Daoy (cell line): ENCODE measurements around the gene TMEM37. TPM values are rescaled to one million over a fixed set of nuclear protein-coding genes. Genes with fewer than 3 reads are reported as not detected.
"Not testable (repeated sequence)": the region's sequence is repeated elsewhere in the genome, so short reads cannot be mapped to it uniquely, and the experiment has no call there.

ENCODE experiments used
- DNase-seq: peaks from one replicate; pipeline ENCODE4 v3.0.0-alpha.2; 2015; ENCODE audit warnings: low read depth
- total RNA-seq: library from RNA; depleted of rRNA; stranded (reverse); fragments of >200 nt; shearing (Covaris generic); gene quantifications from 2 replicates; pipeline ENCODE4 v1.2.3, GENCODE V29; 2014; rRNA removed

Gene TMEM37
- total RNA-seq = not detected in 2 replicates

- peak; percentile 78 for DNase-seq
Measured at GRCh38 chr2:119431155-119431975, at the start of gene TMEM37. Gene TMEM37 (plus strand): TSS chr2:119431854. CDS start chr2:119431904, 50 bp downstream.

- DNase-seq = no peak
Measured at GRCh38 chr2:119383410-119384140, 48.1 kb upstream of the TMEM37 start.

GRCh38 chr2:119384971-119385370, 46.7 kb upstream of the TMEM37 start:
- no peak for DNase-seq

GRCh38 chr2:119385466-119385865, 46.2 kb upstream of the TMEM37 start:
- DNase-seq = no peak

GRCh38 chr2:119387381-119388129, 44.1 kb upstream of the TMEM37 start:
- DNase-seq = peak; percentile 52

- peak; percentile 67 for DNase-seq
Measured at GRCh38 chr2:119389615-119390306, 41.9 kb upstream of the TMEM37 start.

- DNase-seq = no peak
Measured at GRCh38 chr2:119393971-119394748, 37.5 kb upstream of the TMEM37 start.

- DNase-seq = no peak
Measured at GRCh38 chr2:119397196-119397595, 34.5 kb upstream of the TMEM37 start.

GRCh38 chr2:119402106-119402505, 29.5 kb upstream of the TMEM37 start:
- DNase-seq = no peak

GRCh38 chr2:119402645-119403560, 28.8 kb upstream of the TMEM37 start:
- DNase-seq = no peak

- not testable (repeated sequence) for DNase-seq
Measured at GRCh38 chr2:119403618-119404017, 28.0 kb upstream of the TMEM37 start.

GRCh38 chr2:119405151-119405550, 26.5 kb upstream of the TMEM37 start:
- DNase-seq = no peak

GRCh38 chr2:119407430-119408220, 24.0 kb upstream of the TMEM37 start:
- peak; percentile 51 for DNase-seq

- no peak for DNase-seq
Measured at GRCh38 chr2:119408221-119408619, 23.4 kb upstream of the TMEM37 start.

GRCh38 chr2:119409506-119409905, 22.1 kb upstream of the TMEM37 start:
- no peak for DNase-seq

GRCh38 chr2:119414894-119415293, 16.8 kb upstream of the TMEM37 start:
- DNase-seq = no peak

- DNase-seq = no peak
Measured at GRCh38 chr2:119415630-119416029, 16.0 kb upstream of the TMEM37 start.

GRCh38 chr2:119416299-119416923, 15.2 kb upstream of the TMEM37 start:
- no peak for DNase-seq
